Aorta (tissue), 5 donors: ENCODE measurements around the gene SRCAP. TPM values are rescaled to one million over a fixed set of nuclear protein-coding genes. Genes with fewer than 3 reads are reported as not detected.

Source experiments
- ATAC-seq: fragments of 200-7000 bp; cut with Tn5 transposase; one replicate; pipeline ENCODE4 v1.9.1; 2022; ENCODE audit warnings: moderate library complexity; ENCODE audit not compliant: low FRiP score
- DNase-seq, 2 donors: peaks; one replicate each; pipeline ENCODE4 v3.0.0-alpha.2; 2020
- H3K27ac ChIP-seq, 2 donors: one replicate each; pipeline ENCODE4 v1.5.1; 2013; ENCODE audit warnings: low read length in 2 of 2, mild to moderate bottlenecking in 2 of 2, moderate library complexity in 2 of 2, control low read depth in 1 of 2, inconsistent platforms in 1 of 2, low read depth in 1 of 2
- H3K27me3 ChIP-seq, 2 donors: one replicate each; pipeline ENCODE4 v1.6.1; 2013; ENCODE audit warnings: control low read depth in 1 of 2, low read length in 1 of 2, mild to moderate bottlenecking in 1 of 2, moderate library complexity in 1 of 2; ENCODE audit not compliant: insufficient read depth in 2 of 2, control insufficient read depth in 1 of 2
- H3K36me3 ChIP-seq, 2 donors: one replicate each; pipeline ENCODE4 v1.6.1; 2013; ENCODE audit warnings: control low read depth in 1 of 2, low read length in 1 of 2, mild to moderate bottlenecking in 1 of 2; ENCODE audit not compliant: insufficient read depth in 2 of 2, control insufficient read depth in 1 of 2
- H3K4me1 ChIP-seq, 2 donors: one replicate each; pipeline ENCODE4 v1.6.1; 2013; ENCODE audit warnings: low read length in 2 of 2, control low read depth in 1 of 2, mild to moderate bottlenecking in 1 of 2, moderate library complexity in 1 of 2; ENCODE audit not compliant: insufficient read depth in 2 of 2, control insufficient read depth in 1 of 2
- H3K4me3 ChIP-seq, 2 donors: one replicate each; pipeline ENCODE4 v1.5.1; 2013; ENCODE audit warnings: low read length in 2 of 2, control low read depth in 1 of 2, mild to moderate bottlenecking in 1 of 2
- H3K9me3 ChIP-seq: one replicate; pipeline ENCODE4 v1.6.1; 2013; ENCODE audit warnings: mild to moderate bottlenecking, low read length; ENCODE audit not compliant: control insufficient read depth
- WGBS, 2 donors: extraction: QIAGEN DNeasy Blood & Tissue Kit; methylation state at CpG; one replicate each; pipeline ENCODE4 v1.1.7; 2013; 5-methylcytosine and 5-hydroxymethylcytosine counted together
- intact Hi-C, 2 donors: fragments of 100-400 bp; cut with DNase I; formaldehyde crosslinking; loops; one replicate each; pipeline versions ENCODE4 v1.14.2 to v1.15.0; 2022
- polyA plus RNA-seq, 2 donors: library from polyadenylated mRNA; stranded (reverse); fragments of 200-250 nt; gene quantifications; one replicate each; pipeline ENCODE4 v1.2.3, GENCODE V29; 2013
- total RNA-seq, 2 donors: library from RNA; stranded (reverse); fragmentation: NEBNext Ultra II Directional; extraction: Animal tissue kit (Norgen Biotek cat#: 25700); gene quantifications; one replicate each; pipeline ENCODE4 v1.2.1, GENCODE V29; 2021
- donor health status: healthy with polysubstance abuse.
- donor health status: Bipolar disorder and iron deficiency.
- donor health status: DM: no; HTN: no; CAD: no.
- donor health status: DM: no; HTN: no; CAD: no.
- donor health status: DM: yes; HTN: yes; CAD: no.

SRCAP gene
- total and polyA plus RNA-seq, 4 donors = 7.1 to 66.2 (median 34.9) TPM

DNA sequence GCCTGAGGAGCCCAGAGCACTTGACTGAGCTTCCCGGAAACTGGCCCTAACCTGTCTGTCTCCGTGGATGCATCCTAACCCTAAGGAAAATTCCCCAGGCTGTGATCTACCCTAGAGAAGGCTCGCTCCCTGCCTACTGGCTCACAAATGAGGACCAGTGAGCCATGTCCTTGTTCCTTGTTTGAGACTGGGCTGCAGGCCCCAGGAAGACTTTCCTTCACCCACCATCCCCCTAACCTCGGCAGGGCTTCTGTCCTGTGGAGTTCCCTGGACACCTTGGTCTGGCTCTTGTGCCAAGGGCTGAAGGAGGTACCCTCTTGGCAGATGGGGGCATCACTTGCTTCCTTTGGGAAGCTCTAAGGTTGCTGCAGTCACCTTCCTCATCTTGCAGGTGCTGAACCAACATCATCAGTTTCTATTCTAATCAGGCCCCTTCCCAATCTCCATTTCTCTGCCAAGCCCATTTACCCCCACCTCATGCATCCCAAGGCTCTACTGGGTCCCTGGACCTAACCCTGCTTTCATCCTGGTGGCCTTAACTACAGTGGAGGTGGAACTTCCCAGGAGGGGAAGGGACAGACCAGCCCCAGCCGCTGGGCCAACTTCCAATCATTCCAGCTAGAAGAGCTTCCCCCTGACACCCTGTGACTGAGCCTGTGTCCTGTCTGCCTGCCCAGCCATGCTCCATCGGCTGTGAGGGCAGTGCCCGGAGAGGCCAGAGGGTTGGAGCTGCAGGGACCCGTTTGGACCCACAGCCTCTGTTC is 75.6 kb downstream of the SRCAP start:
- H3K27me3 ChIP-seq = no peaks in the 10 kb centered on the region
- peaks cover 0 to 6% of the 10 kb centered on the region in 2 donors for H3K36me3 ChIP-seq
- H3K27ac ChIP-seq = peak overlapping the region in 1 of 2 donors; percentile 55
- no peak for DNase-seq
- no peaks in the 10 kb centered on the region for H3K9me3 ChIP-seq
- no peak overlapping the region for H3K4me3 ChIP-seq
- peak; percentile 31 for ATAC-seq
- intact Hi-C loops = no loop called here
- 48 to 50% methylated on average over 8 of the region's 8 CpGs for WGBS, 2 donors
- no peaks in the 10 kb centered on the region for H3K4me1 ChIP-seq

DNA sequence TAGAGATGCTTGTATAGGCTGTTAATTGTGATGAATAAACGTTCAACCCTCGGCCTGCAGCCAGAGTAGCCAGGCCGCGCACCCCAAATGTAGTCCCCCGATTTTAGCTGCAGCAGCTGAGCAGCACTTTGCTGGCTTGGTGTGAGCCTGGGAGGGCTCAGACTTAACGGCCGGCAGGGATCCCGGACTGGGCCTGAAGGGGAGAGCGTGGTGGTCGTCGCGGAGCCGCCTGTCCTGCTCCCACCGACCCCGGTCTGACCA is 76.1 kb downstream of the SRCAP start:
- no peak for ATAC-seq
- Histone ChIP-seq H3K27ac (peak overlapping the region in 1 of 2 donors; percentile 55), H3K4me1 (no peaks in the 10 kb centered on the region), H3K9me3 (no peaks in the 10 kb centered on the region), H3K4me3 (peak overlapping the region; percentile 41 to 70), H3K36me3 (peaks cover 0 to 6% of the 10 kb centered on the region in 2 donors), H3K27me3 (no peaks in the 10 kb centered on the region)
- 6% methylated on average over 15 of the region's 15 CpGs for WGBS, 2 donors
- no peak for DNase-seq
- intact Hi-C loops = no loop called here

DNA sequence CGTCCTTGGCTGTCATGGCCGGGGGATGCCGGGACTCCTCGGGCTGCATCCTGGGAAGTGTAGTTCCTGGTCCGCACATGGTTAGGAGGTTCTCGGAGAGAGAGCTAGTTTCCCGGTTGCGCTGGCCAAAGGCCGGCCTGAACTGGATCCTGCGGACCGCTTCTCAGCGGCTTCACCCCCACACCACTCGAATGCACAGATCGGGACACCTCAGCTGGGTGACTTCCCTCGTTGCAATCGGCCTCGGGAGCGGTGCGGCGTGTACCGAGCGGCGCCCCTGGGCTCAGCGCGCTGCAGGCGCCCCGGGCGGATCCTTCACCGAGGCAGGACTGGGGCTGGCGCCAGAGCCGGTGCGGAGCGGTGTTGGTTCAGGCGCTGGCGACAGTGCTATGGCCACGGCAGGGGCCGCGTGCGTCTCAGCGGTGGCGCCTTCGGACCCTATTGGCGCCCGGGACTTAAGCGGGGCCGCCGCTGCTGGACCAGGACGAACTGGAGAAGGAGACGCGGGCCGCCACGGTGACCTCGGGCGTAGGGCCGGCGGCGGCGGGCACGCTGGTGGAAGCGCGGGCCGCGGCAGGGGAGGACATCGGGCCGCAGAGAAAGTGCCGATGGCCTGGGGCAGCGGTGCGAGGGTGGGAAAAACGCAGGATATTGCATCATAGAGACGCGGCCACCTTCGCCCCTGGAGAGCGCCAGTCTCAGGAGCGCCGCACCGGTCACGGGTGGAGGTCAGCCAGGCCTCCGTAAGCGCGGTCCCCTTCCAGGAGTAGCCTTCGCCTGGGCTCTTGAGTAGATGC is 76.6 kb downstream of the SRCAP start:
- no peaks in the 10 kb centered on the region for H3K27me3 ChIP-seq
- H3K36me3 ChIP-seq = peaks cover 0 to 6% of the 10 kb centered on the region in 2 donors
- intact Hi-C loops = no loop called here
- peak overlapping the region; percentile 41 to 70 for H3K4me3 ChIP-seq
- H3K27ac ChIP-seq = peak overlapping the region in 1 of 2 donors; percentile 56
- ATAC-seq (peak; percentile 88), DNase-seq (peak; percentile 89 to 92)
- 0% methylated on average over 67 to 81 of the region's 81 CpGs for WGBS, 2 donors
- no peaks in the 10 kb centered on the region for H3K9me3 ChIP-seq
- H3K4me1 ChIP-seq = no peaks in the 10 kb centered on the region

DNA sequence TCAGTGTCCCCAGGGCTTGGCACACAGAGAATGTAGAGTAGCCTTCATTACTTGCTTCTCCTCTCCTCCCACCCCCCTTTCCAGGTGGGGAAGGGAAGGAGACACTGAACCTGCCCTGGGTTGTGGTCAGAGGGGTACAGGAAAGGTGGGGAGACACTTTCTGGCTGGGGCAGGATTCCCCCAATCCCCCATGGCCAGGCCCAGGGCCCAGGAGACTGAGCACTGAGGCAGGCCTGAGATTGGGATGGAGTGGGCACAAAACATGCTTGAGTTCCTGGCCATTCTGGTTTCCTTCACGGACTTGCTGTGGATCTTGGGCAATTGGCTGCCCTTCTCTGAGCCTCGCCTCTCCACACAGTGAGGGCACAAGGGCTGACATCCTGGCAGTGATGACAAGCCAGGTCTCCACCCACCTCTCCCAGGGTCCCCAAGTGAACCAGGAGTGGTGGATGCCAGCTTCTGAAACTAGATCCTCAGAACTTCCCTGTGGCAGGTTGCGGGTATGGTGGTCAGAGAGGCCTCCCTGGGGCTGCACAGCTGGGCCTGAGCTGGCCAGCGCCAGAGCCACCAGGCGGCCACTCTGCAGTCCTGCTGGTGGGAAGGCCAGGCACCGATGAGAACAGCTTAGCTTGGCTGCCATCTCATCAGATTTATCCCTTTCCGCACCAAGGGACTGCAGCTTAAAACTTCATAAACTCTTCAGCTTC is 78.8 kb downstream of the SRCAP start:
- ATAC-seq (no peak), DNase-seq (no peak)
- no peaks in the 10 kb centered on the region for H3K27me3 ChIP-seq
- H3K4me3 ChIP-seq = no peak overlapping the region
- 75 to 77% methylated on average over 7 of the region's 7 CpGs for WGBS, 2 donors
- intact Hi-C loops = no loop called here
- H3K9me3 ChIP-seq = no peaks in the 10 kb centered on the region
- no peak overlapping the region for H3K27ac ChIP-seq
- peaks cover 0 to 3% of the 10 kb centered on the region in 2 donors for H3K36me3 ChIP-seq
- H3K4me1 ChIP-seq = no peaks in the 10 kb centered on the region

DNA sequence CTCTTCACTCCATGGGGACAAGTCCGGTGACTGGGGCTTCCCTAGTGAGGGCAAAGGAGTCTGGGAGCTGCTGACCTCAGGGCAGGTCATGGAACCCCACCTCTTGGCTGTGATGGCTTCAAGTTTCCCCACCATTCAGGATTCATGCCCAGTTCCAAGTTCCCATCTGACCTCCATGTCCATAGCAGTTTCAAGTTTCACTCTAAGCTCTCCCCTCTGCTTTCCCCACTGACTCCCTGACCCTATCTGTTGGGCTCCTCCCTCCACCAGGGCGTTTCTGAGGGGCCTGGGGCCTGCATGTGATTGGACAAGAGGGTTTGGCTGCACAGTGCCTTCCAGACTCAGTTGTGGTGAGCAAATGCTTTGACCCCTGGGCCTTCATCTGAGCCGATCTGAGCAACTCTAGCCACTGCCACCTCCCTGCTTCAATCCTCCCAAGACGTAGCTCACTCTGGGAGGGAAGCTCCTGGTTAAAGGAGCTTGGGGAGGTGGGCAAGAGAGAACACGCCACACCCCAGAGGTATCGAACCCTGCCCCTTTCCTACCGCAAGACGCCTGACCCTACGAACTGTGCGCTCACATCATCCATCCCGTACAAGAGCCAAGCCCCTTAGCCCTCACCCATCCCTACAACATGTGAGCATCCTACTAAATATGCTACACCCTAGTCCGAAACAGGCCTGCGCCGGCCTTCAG is 79.7 kb downstream of the SRCAP start:
- H3K27ac ChIP-seq = no peak overlapping the region
- intact Hi-C loops = no loop called here
- H3K9me3 ChIP-seq = no peaks in the 10 kb centered on the region
- no peaks in the 10 kb centered on the region for H3K4me1 ChIP-seq
- H3K27me3 ChIP-seq = no peaks in the 10 kb centered on the region
- ATAC-seq (no peak), DNase-seq (no peak)
- H3K36me3 ChIP-seq = peaks cover 0 to 4% of the 10 kb centered on the region in 2 donors
- WGBS, 2 donors = 76 to 78% methylated on average over 14 of the region's 14 CpGs
- H3K4me3 ChIP-seq = no peak overlapping the region

DNA sequence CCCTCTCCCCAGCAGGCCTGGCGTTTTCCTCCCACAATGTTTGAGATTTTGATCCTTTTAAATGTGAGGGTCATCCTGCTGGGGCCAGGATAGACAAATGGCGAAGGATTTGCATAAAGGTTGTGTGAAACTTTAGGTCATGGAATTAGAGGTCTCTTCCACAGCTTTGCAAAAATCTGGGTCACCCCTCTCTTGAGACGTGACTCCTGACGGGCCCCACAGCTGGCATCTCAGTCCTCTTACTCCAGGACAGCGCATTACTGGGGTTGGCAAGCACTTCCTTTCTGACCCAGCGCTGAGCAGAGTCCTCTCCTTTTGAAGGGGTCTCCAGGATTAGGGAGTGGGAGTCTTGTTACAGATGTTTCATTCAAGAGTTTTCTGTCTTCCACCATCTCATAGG is 80.6 kb downstream of the SRCAP start:
- no peak for ATAC-seq
- DNase-seq = no peak
- Histone ChIP-seq H3K27me3 (no peaks in the 10 kb centered on the region), H3K36me3 (peaks cover 0 to 5% of the 10 kb centered on the region in 2 donors), H3K4me1 (no peaks in the 10 kb centered on the region), H3K4me3 (no peak overlapping the region), H3K9me3 (no peaks in the 10 kb centered on the region), H3K27ac (no peak overlapping the region)
- 85 to 88% methylated on average over 6 of the region's 6 CpGs for WGBS, 2 donors
- intact Hi-C loops = no loop called here

DNA sequence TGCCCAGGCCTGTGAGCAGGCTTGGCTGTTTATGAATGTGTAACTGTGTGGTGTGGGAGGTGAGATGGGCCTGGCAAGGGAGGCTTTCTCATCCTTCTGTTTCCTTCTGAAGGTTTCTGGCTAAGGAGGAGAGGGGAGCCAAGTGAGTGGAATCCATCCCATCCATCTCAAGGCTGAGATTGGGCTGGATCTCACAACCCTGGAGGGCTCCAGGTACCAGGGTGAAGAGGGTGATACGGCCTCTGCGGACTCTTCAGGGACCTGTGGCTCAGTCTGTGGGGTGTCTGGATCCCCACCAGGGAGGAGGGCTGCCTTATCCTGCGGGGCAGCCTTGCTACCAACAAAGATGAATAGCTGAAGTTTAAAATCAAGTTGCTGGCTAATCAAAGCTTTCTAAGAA is 81.0 kb downstream of the SRCAP start:
- ATAC-seq (no peak), DNase-seq (no peak)
- WGBS, 2 donors = 85 to 86% methylated on average over 3 of the region's 3 CpGs
- Histone ChIP-seq H3K27me3 (no peaks in the 10 kb centered on the region), H3K36me3 (peaks cover 0 to 5% of the 10 kb centered on the region in 2 donors), H3K4me1 (no peaks in the 10 kb centered on the region), H3K27ac (no peak overlapping the region), H3K9me3 (no peaks in the 10 kb centered on the region), H3K4me3 (no peak overlapping the region)
- intact Hi-C loops = no loop called here

DNA sequence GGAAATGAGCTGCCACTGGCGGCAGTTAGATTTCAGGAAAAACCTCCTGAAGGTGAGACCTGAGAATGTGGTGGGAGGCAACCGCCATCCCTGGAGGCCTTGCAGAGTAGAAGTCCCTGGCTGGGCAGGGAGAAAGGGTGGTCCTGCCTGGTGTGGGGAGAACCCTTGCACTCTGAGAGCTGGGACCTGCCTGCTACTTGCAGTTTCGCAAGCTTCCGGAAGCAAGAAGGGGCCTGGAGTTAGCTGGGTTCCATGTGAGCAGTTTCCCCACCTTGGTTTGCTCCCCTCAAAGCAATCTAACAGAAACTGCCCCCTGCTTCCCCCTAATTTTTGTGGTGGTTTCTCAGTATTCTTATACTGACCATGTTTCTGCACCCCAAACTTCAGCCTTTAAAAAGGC is 81.6 kb downstream of the SRCAP start:
- DNase-seq = no peak
- Histone ChIP-seq H3K9me3 (no peaks in the 10 kb centered on the region), H3K36me3 (peaks cover 0 to 5% of the 10 kb centered on the region in 2 donors), H3K27me3 (no peaks in the 10 kb centered on the region), H3K27ac (no peak overlapping the region), H3K4me1 (no peaks in the 10 kb centered on the region), H3K4me3 (no peak overlapping the region)
- ATAC-seq = no peak
- intact Hi-C loops = no loop called here
- WGBS, 2 donors = 82 to 83% methylated on average over 4 of the region's 4 CpGs
